Caco-2 (cell line): ENCODE measurements around the gene ZNF560. TPM values are rescaled to one million over a fixed set of nuclear protein-coding genes. Genes with fewer than 3 reads are reported as not detected.

Source experiments
- BruUV-seq: library from RNA; stranded (reverse); fragments of 400-500 nt; replicated peaks from 2 replicates; lab custom pipeline; 2021; lab: Mats Ljungman, UMichigan
- CTCF ChIA-PET: fragments of 300-600 bp; sonication (Branson Sonifier 250); formaldehyde crosslinking; loops from one replicate; lab custom pipeline; 2022; ENCODE audit warnings: antibody characterized with exemption; lab: Charles Lee
- POLR2A ChIA-PET: fragments of 300-600 bp; sonication (Branson Sonifier 250); formaldehyde crosslinking; loops from one replicate; lab custom pipeline; 2022; ENCODE audit warnings: antibody characterized with exemption; lab: Charles Lee
- DNase-seq, 2 experiments: peaks; one replicate each; pipeline versions ENCODE4 v3.0.0 to v3.0.0-alpha.2; 2020 to 2022
- H3K27me3 ChIP-seq: replicated peaks from 2 replicates; pipeline ENCODE4 v1.6.0; 2011; ENCODE audit warnings: low read length; ENCODE audit not compliant: control insufficient read depth, insufficient read depth
- H3K36me3 ChIP-seq: 2 replicates; pipeline ENCODE4 v1.5.1; 2011; ENCODE audit warnings: low read length; ENCODE audit not compliant: control insufficient read depth, insufficient read depth
- H3K4me1 ChIP-seq: fragments of 250-450 bp; sonication (Bioruptor Pico); 2 replicates; pipeline ENCODE4 v1.5.1; 2020; ENCODE audit warnings: mild to moderate bottlenecking
- H3K4me3 ChIP-seq: 2 replicates; pipeline ENCODE4 v1.5.1; 2011; ENCODE audit warnings: low read depth, mild to moderate bottlenecking, control low read depth, low read length
- H3K9me3 ChIP-seq: fragments of 250-450 bp; sonication (Bioruptor Pico); 2 replicates; pipeline ENCODE4 v1.5.1; 2020; ENCODE audit warnings: mild to moderate bottlenecking, moderate library complexity
- H3K27ac Mint-ChIP-seq: one replicate; pipeline ENCODE4 v1.8.0; 2022; ENCODE audit warnings: mixed read lengths; ENCODE audit not compliant: unreplicated experiment
- H3K27me3 Mint-ChIP-seq: one replicate; pipeline ENCODE4 v1.8.0; 2022; ENCODE audit warnings: mixed read lengths; ENCODE audit not compliant: insufficient read depth, unreplicated experiment
- H3K36me3 Mint-ChIP-seq: one replicate; pipeline ENCODE4 v1.8.0; 2022; ENCODE audit warnings: mild to moderate bottlenecking, mixed read lengths; ENCODE audit not compliant: insufficient read depth, unreplicated experiment
- H3K4me1 Mint-ChIP-seq: one replicate; pipeline ENCODE4 v1.8.0; 2022; ENCODE audit warnings: low read depth, mixed read lengths; ENCODE audit not compliant: unreplicated experiment
- H3K4me3 Mint-ChIP-seq: one replicate; pipeline ENCODE4 v1.8.0; 2022; ENCODE audit warnings: mild to moderate bottlenecking, moderate library complexity, mixed read lengths; ENCODE audit not compliant: unreplicated experiment
- H3K9me3 Mint-ChIP-seq: one replicate; pipeline ENCODE4 v1.8.0; 2022; ENCODE audit warnings: mixed read lengths; ENCODE audit not compliant: unreplicated experiment
- CTCF ChIP-seq, 2 experiments: fragments of 200-600 bp in 1 of 2; IDR thresholded peaks; 1 replicate in 1 of 2; 2 replicates in 1 of 2; pipeline versions ENCODE4 v1.5.1 to v1.8.0; 2011 to 2022; ENCODE audit warnings: antibody characterized with exemption in 1 of 2, control low read depth in 1 of 2, inconsistent platforms in 1 of 2, low read depth in 1 of 2, low read length in 1 of 2, mild to moderate bottlenecking in 1 of 2, moderate library complexity in 1 of 2; ENCODE audit not compliant: insufficient read depth in 1 of 2, severe bottlenecking in 1 of 2, unreplicated experiment in 1 of 2
- intact Hi-C: fragments of 100-400 bp; cut with micrococcal nuclease; formaldehyde crosslinking; loops from one replicate; pipeline ENCODE4 v1.10.0; 2022; ENCODE audit not compliant: unreplicated experiment
- total RNA-seq: library from RNA; stranded (reverse); gene quantifications from 2 replicates; pipeline ENCODE4 v1.2.3, GENCODE V29; 2022

The ZNF560 gene
- total RNA-seq, 1 experiment from 2014 or later = not detected

GRCh38 chr19:9485140-9485539 lies 13.3 kb downstream of the ZNF560 start:
- Histone ChIP-seq H3K27me3 (no peaks in the 10 kb centered on the region), H3K4me1 (no peaks in the 10 kb centered on the region), H3K4me3 (no peak overlapping the region), H3K9me3 (peaks cover 5% of the 10 kb centered on the region), H3K36me3 (no peaks in the 10 kb centered on the region)
- intact Hi-C loops = no loop called here
- Mint-ChIP-seq H3K4me1 (no peaks in the 10 kb centered on the region), H3K4me3 (no peak overlapping the region), H3K27ac (no peak overlapping the region), H3K36me3 (no peaks in the 10 kb centered on the region), H3K9me3 (peaks cover 5% of the 10 kb centered on the region), H3K27me3 (no peaks in the 10 kb centered on the region)
- ChIA-PET POLR2A (no interaction called here), CTCF (no interaction called here)
- no TSS peak for BruUV-seq
- no peak for DNase-seq
- no peak for TF ChIP-seq CTCF (IDR thresholded peaks at IDR 0.05; ENCODE audit: insufficient read depth in 1 of 2, low read depth in 1 of 2, low read length in 1 of 2, severe bottlenecking in 1 of 2, unreplicated experiment in 1 of 2)

GRCh38 chr19:9474975-9475374 lies 23.4 kb downstream of the ZNF560 start:
- DNase-seq = no peak
- Mint-ChIP-seq H3K36me3 (no peaks in the 10 kb centered on the region), H3K27me3 (no peaks in the 10 kb centered on the region), H3K4me1 (no peaks in the 10 kb centered on the region), H3K27ac (no peak overlapping the region), H3K9me3 (peaks cover 64% of the 10 kb centered on the region), H3K4me3 (no peak overlapping the region)
- Histone ChIP-seq H3K9me3 (peaks cover 7% of the 10 kb centered on the region; the same call in 1 of the 2 replicates), H3K4me3 (no peak overlapping the region), H3K27me3 (no peaks in the 10 kb centered on the region), H3K36me3 (no peaks in the 10 kb centered on the region), H3K4me1 (no peaks in the 10 kb centered on the region)
- intact Hi-C loops = no loop called here
- no TSS peak for BruUV-seq
- ChIA-PET POLR2A (no interaction called here), CTCF (no interaction called here)
- TF ChIP-seq CTCF (IDR thresholded peaks at IDR 0.05; ENCODE audit: insufficient read depth in 1 of 2, low read depth in 1 of 2, low read length in 1 of 2, severe bottlenecking in 1 of 2, unreplicated experiment in 1 of 2) = no peak

- Mint-ChIP-seq H3K4me1 (no peaks in the 10 kb centered on the region), H3K27me3 (no peaks in the 10 kb centered on the region), H3K4me3 (no peak overlapping the region), H3K36me3 (no peaks in the 10 kb centered on the region), H3K27ac (no peak overlapping the region), H3K9me3 (peaks cover 11% of the 10 kb centered on the region)
- intact Hi-C loops = no loop called here
- no TSS peak for BruUV-seq
- no peak for DNase-seq
- H3K27me3 ChIP-seq = no peaks in the 10 kb centered on the region
- POLR2A ChIA-PET = no interaction called here
- no peaks in the 10 kb centered on the region for H3K36me3 ChIP-seq
- no peaks in the 10 kb centered on the region for H3K4me1 ChIP-seq
- H3K4me3 ChIP-seq = no peak overlapping the region
- no peak for TF ChIP-seq CTCF (IDR thresholded peaks at IDR 0.05; ENCODE audit: insufficient read depth in 1 of 2, low read depth in 1 of 2, low read length in 1 of 2, severe bottlenecking in 1 of 2, unreplicated experiment in 1 of 2)
- CTCF ChIA-PET = no interaction called here
- peaks cover 5% of the 10 kb centered on the region; the same call in 1 of the 2 replicates for H3K9me3 ChIP-seq
Measured at GRCh38 chr19:9467161-9467560, 31.3 kb downstream of the ZNF560 start.
